Ovary (tissue), 9 donors: ENCODE measurements around the gene SSB. TPM values are rescaled to one million over a fixed set of nuclear protein-coding genes. Genes with fewer than 3 reads are reported as not detected.

ENCODE experiments used
- DNase-seq, 5 donors: peaks; one replicate each; pipeline ENCODE4 v3.0.0-alpha.2; 2019 to 2020
- H3K27ac ChIP-seq, 2 donors: fragments of 200-600 bp; one replicate each; pipeline versions ENCODE4 v1.5.1 to v1.8.0; 2019 to 2022
- H3K27me3 ChIP-seq: fragments of 200-600 bp; one replicate; pipeline ENCODE4 v1.8.0; 2022
- H3K36me3 ChIP-seq: fragments of 200-600 bp; sonication (generic); one replicate; pipeline ENCODE4 v1.5.1; 2019
- H3K4me1 ChIP-seq: one replicate; pipeline ENCODE4 v1.8.1; 2013; ENCODE audit warnings: mild to moderate bottlenecking, moderate library complexity; ENCODE audit not compliant: insufficient read depth
- H3K4me3 ChIP-seq: fragments of 200-600 bp; sonication (generic); one replicate; pipeline ENCODE4 v1.5.1; 2017
- H3K9me3 ChIP-seq, 2 donors: fragments of 200-600 bp in 1 of 2; sonication (generic) in 1 of 2; one replicate each; pipeline versions ENCODE4 v1.5.1 to v1.8.1; 2013 to 2019; ENCODE audit warnings: mild to moderate bottlenecking in 1 of 2, moderate library complexity in 1 of 2
- CTCF ChIP-seq, 3 donors: fragments of 450-650 bp in 2 of 3; fragments of 200-600 bp in 1 of 3; IDR thresholded peaks; one replicate each; pipeline versions ENCODE4 v1.5.1 to v1.8.0; 2016 to 2022; ENCODE audit warnings: antibody characterized with exemption in 3 of 3, mild to moderate bottlenecking in 1 of 3
- EP300 ChIP-seq: sonication (generic); formaldehyde crosslinking; IDR thresholded peaks from one replicate; pipeline ENCODE4 v1.6.1; 2017; ENCODE audit warnings: antibody characterized with exemption
- POLR2A ChIP-seq: fragments of 450-650 bp; IDR thresholded peaks from one replicate; pipeline ENCODE4 v1.6.1; 2017; ENCODE audit warnings: antibody characterized with exemption, mild to moderate bottlenecking, moderate library complexity
- WGBS, 3 donors: extraction: QIAGEN DNeasy Blood & Tissue Kit in 1 of 3; methylation state at CpG; one replicate each; pipeline versions ENCODE4 v1.1.5 to v1.1.7; 2013 to 2017; 5-methylcytosine and 5-hydroxymethylcytosine counted together
- intact Hi-C, 4 donors: fragments of 100-400 bp; cut with DNase I; formaldehyde crosslinking; loops; one replicate each; pipeline versions ENCODE4 v1.11.0 to v1.15.1; 2022 to 2023
- polyA plus RNA-seq, 2 donors: library from polyadenylated mRNA; stranded (reverse); fragments of 200-250 nt in 1 of 2; fragments of 350-450 nt in 1 of 2; fragmentation: Illumina TruSeq in 1 of 2; extraction: RNeasy Lipid Tissue Mini Kit (QIAGEN cat#74804) in 1 of 2; gene quantifications; one replicate each; pipeline ENCODE4 v1.2.3, GENCODE V29; 2013 to 2014
- total RNA-seq, 7 donors: library from RNA; depleted of rRNA in 2 of 7; stranded (reverse); fragments of >200 nt in 2 of 7; fragmentation: NEBNext Ultra II Directional in 3 of 7; extraction: Animal tissue kit (Norgen Biotek cat#: 25700) in 3 of 7; gene quantifications; one replicate each; pipeline versions ENCODE4 v1.1.0 to v1.2.4, GENCODE V29; 2016 to 2023
- donor health status: DM: no; HTN: no; CAD: no; lungs with moderate emphysema.
- donor health status: DM: no; HTN: no; CAD: no.
- donor health status: Bipolar disorder and iron deficiency.
- donor health status: DM: yes; HTN: yes; CAD: no.
- donor health status: DM: no; HTN: no; CAD: no.
- donor health status: DM: yes; HTN: yes; CAD: no.

The SSB gene
- total and polyA plus RNA-seq, 9 donors = 50.1 to 103 (median 78.3) TPM

- peaks cover 3% of the 10 kb centered on the region for H3K4me1 ChIP-seq
- H3K27ac ChIP-seq = no peak overlapping the region
- DNase-seq = no peak
- TF ChIP-seq EP300 (no peak), POLR2A (no peak), CTCF (IDR thresholded peaks at IDR 0.05) (no peak)
- intact Hi-C loops = no loop called here
- H3K27me3 ChIP-seq = no peaks in the 10 kb centered on the region
- WGBS, 3 donors = 33 to 38% (median 34%) methylated on average over 2 of the region's 2 CpGs
- no peaks in the 10 kb centered on the region for H3K9me3 ChIP-seq
- H3K36me3 ChIP-seq = no peaks in the 10 kb centered on the region
- no peak overlapping the region for H3K4me3 ChIP-seq
These were observed 22.4 kb upstream of the SSB start for GRCh38 chr2:169776252-169776761.

- intact Hi-C loops = no loop called here
- H3K4me1 ChIP-seq = peaks cover 3% of the 10 kb centered on the region
These were observed 20.2 kb upstream of the SSB start for GRCh38 chr2:169778446-169778845.

GRCh38 chr2:169781249-169782013 is 17.2 kb upstream of the SSB start:
- Histone ChIP-seq H3K27ac (no peak overlapping the region), H3K4me3 (no peak overlapping the region), H3K27me3 (no peaks in the 10 kb centered on the region), H3K36me3 (no peaks in the 10 kb centered on the region), H3K4me1 (peaks cover 1% of the 10 kb centered on the region), H3K9me3 (no peaks in the 10 kb centered on the region)
- WGBS, 3 donors = 80 to 96% (median 94%) methylated on average over 4 of the region's 4 CpGs
- intact Hi-C loops = no loop called here
- no peak for TF ChIP-seq EP300
- TF ChIP-seq CTCF (IDR thresholded peaks at IDR 0.05) = no peak
- TF ChIP-seq POLR2A = no peak
- no peak for DNase-seq

More at GRCh38 chr2:169778446-169778845, 20.2 kb upstream of the SSB start:
- DNase-seq = no peak
- Histone ChIP-seq H3K9me3 (no peaks in the 10 kb centered on the region), H3K4me3 (no peak overlapping the region), H3K27me3 (no peaks in the 10 kb centered on the region), H3K27ac (no peak overlapping the region), H3K36me3 (no peaks in the 10 kb centered on the region)
- TF ChIP-seq POLR2A (no peak), CTCF (IDR thresholded peaks at IDR 0.05) (no peak), EP300 (no peak)
- 86 to 89% (median 88%) methylated on average over 3 of the region's 3 CpGs for WGBS, 3 donors

- TF ChIP-seq POLR2A = no peak
- TF ChIP-seq CTCF (IDR thresholded peaks at IDR 0.05) = no peak
- no peak for TF ChIP-seq EP300
- H3K4me1 ChIP-seq = no peaks in the 10 kb centered on the region
- H3K4me3 ChIP-seq = no peak overlapping the region
- DNase-seq = no peak
- no peaks in the 10 kb centered on the region for H3K27me3 ChIP-seq
- 95 to 100% (median 100%) methylated on average over 1 of the region's 1 CpG for WGBS, 3 donors
- no peak overlapping the region for H3K27ac ChIP-seq
- intact Hi-C loops = no loop called here
- no peaks in the 10 kb centered on the region for H3K36me3 ChIP-seq
- H3K9me3 ChIP-seq = no peaks in the 10 kb centered on the region
These were observed 16.2 kb upstream of the SSB start for GRCh38 chr2:169782513-169782912.
